GM19099 (cell line): ENCODE data around the gene ZNF880.

Experiments
- POLR2A ChIP-seq: IDR thresholded peaks from 3 replicates; pipeline ENCODE4 v1.6.1; 2011; ENCODE audit warnings: low read depth; ENCODE audit not compliant: insufficient read length; ENCODE audit errors: extremely low read depth

ZNF880 gene

DNA sequence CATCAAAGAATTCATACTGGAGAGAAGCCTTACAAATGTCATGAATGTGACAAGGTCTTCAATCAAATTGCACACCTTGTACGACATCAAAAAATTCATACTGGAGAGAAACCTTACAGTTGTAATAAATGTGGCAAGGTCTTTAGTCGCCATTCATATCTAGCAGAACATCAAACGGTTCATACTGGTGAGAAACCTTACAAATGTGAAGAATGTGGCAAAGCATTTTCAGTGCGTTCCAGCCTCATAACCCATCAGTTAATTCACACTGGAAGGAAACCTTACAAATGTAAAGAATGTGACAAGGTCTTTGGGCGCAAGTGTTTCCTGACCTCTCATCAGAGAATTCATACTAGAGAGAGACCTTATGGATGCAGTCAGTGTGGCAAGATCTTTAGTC, 46.0 kb downstream of the ZNF880 start:
- no peak for TF ChIP-seq POLR2A

DNA sequence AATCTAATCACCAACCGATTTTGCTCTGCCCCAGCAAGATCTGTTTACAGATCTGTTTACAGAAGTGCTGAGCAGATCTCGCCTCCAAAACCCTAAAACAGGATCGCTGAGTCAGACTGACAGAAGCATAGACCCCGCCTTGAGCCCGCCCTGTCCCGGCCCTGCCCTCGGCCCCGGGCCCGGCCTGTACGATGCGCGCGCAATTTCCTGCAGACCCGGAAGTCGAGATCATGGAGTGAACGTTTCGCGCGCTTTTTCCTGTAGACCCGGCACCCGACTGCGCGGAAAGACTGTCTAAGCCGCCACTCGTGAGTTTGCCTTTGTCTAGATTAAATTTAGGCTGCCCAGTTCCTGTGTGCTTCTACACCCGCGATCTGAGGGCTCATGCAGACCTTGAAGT, 59.2 kb downstream of the ZNF880 start, which contains the start of gene ZNF534:
Gene ZNF534 (plus strand): TSS at position 212 of the 400 bp plus-strand sequence. CDS start 2,327 bp downstream, outside the sequence.
- no peak for TF ChIP-seq POLR2A
